ENCODE results near the gene DOCK7. TPM values are rescaled to one million over a fixed set of nuclear protein-coding genes. Genes with fewer than 3 reads are reported as not detected.
A peak's percentile ranks its signal among the peaks of the same experiment; 100 is the strongest.

DOCK7 gene
- total RNA-seq (2014; rRNA removed; shearing (Covaris generic)): 70.9 and 83.8 TPM in 2 replicates
- polyA plus RNA-seq (2016; fragmentation: Nextera tagmentation; extraction: Ambion mirVana): 41.5 and 42.1 TPM in 2 replicates

DNA sequence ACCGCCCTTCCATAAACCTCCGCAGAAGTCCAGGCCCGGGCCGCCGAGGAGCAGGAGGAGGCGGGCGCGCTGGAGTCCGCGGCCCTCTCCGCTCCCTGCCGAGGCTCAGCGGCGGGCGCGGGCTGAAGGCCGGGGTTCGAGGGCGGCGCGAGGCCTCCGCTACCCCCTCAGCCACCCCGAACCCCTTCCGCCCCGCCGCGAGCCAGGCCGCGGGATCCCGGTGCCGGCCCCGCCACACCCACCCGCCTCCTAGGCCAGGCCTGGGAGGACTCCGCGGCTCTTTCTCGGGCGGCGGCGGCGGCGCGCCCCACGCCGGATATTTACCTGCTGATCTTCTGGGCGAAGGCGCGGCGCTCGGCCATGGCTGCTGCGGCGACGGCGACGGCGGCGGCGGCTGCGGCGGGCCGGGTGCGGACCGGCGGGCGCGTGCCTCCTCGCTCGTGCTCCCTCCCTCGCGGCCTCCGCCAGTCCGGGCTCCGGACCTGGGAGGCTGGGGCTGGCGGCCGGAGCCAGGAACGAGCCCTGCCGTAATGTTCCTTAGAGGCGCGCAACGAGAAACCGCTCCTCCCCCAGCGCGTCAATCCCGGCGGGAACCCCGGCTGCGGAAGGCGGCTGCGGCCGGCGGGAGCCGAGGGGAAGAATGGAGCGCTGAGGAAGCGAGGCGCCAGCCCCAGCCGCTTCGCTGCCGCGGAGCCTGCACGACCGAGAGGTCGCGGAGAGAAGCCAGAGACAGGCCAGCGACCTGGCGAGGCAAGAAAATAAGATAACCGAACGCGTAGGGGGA lies at the start of gene DOCK7:
TSS of gene DOCK7 (minus strand) at position 484 of the 784 bp plus-strand sequence. CDS start at position 362, 122 bp downstream.
- Histone ChIP-seq H3K9ac (peak within 1 kb of the TSS; percentile 86), H2AFZ (peak within 1 kb of the TSS; percentile 99), H4K20me1 (ENCODE audit: insufficient read depth) (0 out of 2 replicates have a peak, but pooled peaks cover 10% of the 10 kb centered on the region), H3K36me3 (ENCODE audit: low read depth) (no peaks in the 10 kb centered on the region), H3K79me2 (ENCODE audit: insufficient read depth) (peaks cover 45% of the 10 kb centered on the region), H3F3A (ENCODE audit: insufficient read depth) (peaks cover 53% of the 10 kb centered on the region), H3K4me3 (peak within 1 kb of the TSS; percentile 89), H3K9me3 (ENCODE audit: low read depth) (no peaks in the 10 kb centered on the region), H3K4me2 (ENCODE audit: unreplicated experiment) (peak within 1 kb of the TSS; percentile 89), H3K9me2 (ENCODE audit: insufficient read depth) (no peaks in the 10 kb centered on the region), H3K27ac (peak within 1 kb of the TSS; percentile 62), H3K4me1 (ENCODE audit: insufficient read depth) (peaks cover 52% of the 10 kb centered on the region), H3K27me3 (replicated peaks; ENCODE audit: insufficient read depth) (no peaks in the 10 kb centered on the region)
- WGBS, 2 experiments (ENCODE audit: low coverage in 1 of 2, low lambda C conversion rate in 2 of 2, missing lambda C conversion rate in 2 of 2): 1% methylated on average over 51 to 97 of the region's 107 CpGs
- in situ Hi-C loops (cut with MboI): no loop called here
- DNase-seq: peak; percentile 91
- TF ChIP-seq EZH2phosphoT487 (IDR thresholded peaks at IDR 0.05; ENCODE audit: insufficient read depth, low read depth): no peak
- TF ChIP-seq EZH2 (IDR thresholded peaks at IDR 0.05; ENCODE audit: insufficient read depth, poor library complexity, severe bottlenecking): no peak

DNA sequence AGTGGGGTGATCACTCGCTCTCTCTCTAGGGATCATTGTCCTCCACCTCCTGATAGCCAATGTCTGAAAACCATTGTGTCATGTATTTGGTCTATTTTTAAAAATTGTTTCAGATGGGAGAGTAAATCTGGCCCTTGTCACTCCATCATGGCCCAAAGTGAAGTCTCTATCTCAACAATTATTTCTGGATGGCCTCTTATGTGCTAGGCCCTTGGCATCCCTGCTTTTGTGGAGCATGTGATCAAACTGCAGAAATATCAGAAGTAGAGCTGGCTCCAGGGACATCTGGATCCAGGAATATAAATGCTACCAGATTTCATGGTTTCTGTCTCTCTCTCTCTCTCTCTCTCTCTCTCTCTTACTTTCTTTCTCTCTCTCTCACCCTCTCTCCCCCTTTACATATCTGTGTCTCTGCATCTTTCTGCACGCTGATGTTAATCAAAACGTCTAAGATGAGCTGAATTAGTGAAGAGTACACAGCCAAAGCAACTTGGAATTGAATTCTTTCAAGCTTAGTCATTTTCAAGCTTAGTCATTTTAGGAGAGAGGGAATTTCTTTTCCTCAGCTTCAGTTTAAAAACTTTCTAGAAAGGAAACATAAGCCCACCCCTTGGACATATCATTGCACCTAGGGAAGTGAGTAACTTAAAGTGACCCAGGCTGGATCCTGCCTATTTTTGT lies 47.4 kb upstream of the DOCK7 start:
- Histone ChIP-seq H3K4me2 (ENCODE audit: unreplicated experiment) (no peak overlapping the region), H3K27me3 (replicated peaks; ENCODE audit: insufficient read depth) (no peaks in the 10 kb centered on the region), H3K9ac (no peak overlapping the region), H3K27ac (no peak overlapping the region), H3K4me1 (ENCODE audit: insufficient read depth) (peaks cover 7% of the 10 kb centered on the region; the same call in 1 of the 2 replicates), H3K36me3 (ENCODE audit: low read depth) (no peaks in the 10 kb centered on the region), H3F3A (ENCODE audit: insufficient read depth) (peaks cover 4% of the 10 kb centered on the region; the same call in 1 of the 2 replicates), H3K9me2 (ENCODE audit: insufficient read depth) (no peaks in the 10 kb centered on the region), H2AFZ (0 out of 2 replicates have a peak overlapping the region, but pooled peaks have one; percentile 28), H3K4me3 (no peak overlapping the region), H3K79me2 (ENCODE audit: insufficient read depth) (no peaks in the 10 kb centered on the region), H3K9me3 (ENCODE audit: low read depth) (no peaks in the 10 kb centered on the region), H4K20me1 (ENCODE audit: insufficient read depth) (no peaks in the 10 kb centered on the region; the same call in 1 of the 2 replicates)
- peak; percentile 59 for DNase-seq
- no peak for TF ChIP-seq EZH2phosphoT487 (IDR thresholded peaks at IDR 0.05; ENCODE audit: insufficient read depth, low read depth)
- TF ChIP-seq EZH2 (IDR thresholded peaks at IDR 0.05; ENCODE audit: insufficient read depth, poor library complexity, severe bottlenecking): no peak
- WGBS, 2 experiments (ENCODE audit: low coverage in 1 of 2, low lambda C conversion rate in 2 of 2, missing lambda C conversion rate in 2 of 2): 31 to 34% methylated on average over 3 of the region's 3 CpGs
- in situ Hi-C loops (cut with MboI): no loop called here

- H3K4me1 ChIP-seq (ENCODE audit: insufficient read depth): peaks cover 17% of the 10 kb centered on the region
- 58 to 69% methylated on average over 3 of the region's 3 CpGs for WGBS, 2 experiments (ENCODE audit: low coverage in 1 of 2, low lambda C conversion rate in 2 of 2, missing lambda C conversion rate in 2 of 2)
- no peaks in the 10 kb centered on the region for H3K36me3 ChIP-seq (ENCODE audit: low read depth)
- no peak overlapping the region for H3K4me2 ChIP-seq (ENCODE audit: unreplicated experiment)
- no peak overlapping the region for H2AFZ ChIP-seq
- no peak overlapping the region for H3K9ac ChIP-seq
- DNase-seq: peak; percentile 20
- no peak overlapping the region for H3K27ac ChIP-seq
- H3K79me2 ChIP-seq (ENCODE audit: insufficient read depth): no peaks in the 10 kb centered on the region
- no peaks in the 10 kb centered on the region for H3K9me3 ChIP-seq (ENCODE audit: low read depth)
- TF ChIP-seq EZH2 (IDR thresholded peaks at IDR 0.05; ENCODE audit: insufficient read depth, poor library complexity, severe bottlenecking): no peak
- no peak for TF ChIP-seq EZH2phosphoT487 (IDR thresholded peaks at IDR 0.05; ENCODE audit: insufficient read depth, low read depth)
- H3K27me3 ChIP-seq (replicated peaks; ENCODE audit: insufficient read depth): no peaks in the 10 kb centered on the region
- peaks cover 13% of the 10 kb centered on the region for H3F3A ChIP-seq (ENCODE audit: insufficient read depth)
- in situ Hi-C loops (cut with MboI): no loop called here
- H4K20me1 ChIP-seq (ENCODE audit: insufficient read depth): no peaks in the 10 kb centered on the region
- H3K9me2 ChIP-seq (ENCODE audit: insufficient read depth): no peaks in the 10 kb centered on the region
- H3K4me3 ChIP-seq: no peak overlapping the region
Observed at GRCh38 chr1:62732331-62732730, 44.1 kb upstream of the DOCK7 start.

GRCh38 chr1:62728963-62729362 lies 40.8 kb upstream of the DOCK7 start:
- no peaks in the 10 kb centered on the region for H3K9me3 ChIP-seq (ENCODE audit: low read depth)
- H2AFZ ChIP-seq: no peak overlapping the region
- H3K36me3 ChIP-seq (ENCODE audit: low read depth): no peaks in the 10 kb centered on the region
- TF ChIP-seq EZH2 (IDR thresholded peaks at IDR 0.05; ENCODE audit: insufficient read depth, poor library complexity, severe bottlenecking) (no peak), EZH2phosphoT487 (IDR thresholded peaks at IDR 0.05; ENCODE audit: insufficient read depth, low read depth) (no peak)
- no peaks in the 10 kb centered on the region for H3K79me2 ChIP-seq (ENCODE audit: insufficient read depth)
- no peak overlapping the region for H3K4me3 ChIP-seq
- WGBS, 2 experiments (ENCODE audit: low coverage in 1 of 2, low lambda C conversion rate in 2 of 2, missing lambda C conversion rate in 2 of 2): 93 to 97% methylated on average over 5 of the region's 5 CpGs
- in situ Hi-C loops (cut with MboI): no loop called here
- no peaks in the 10 kb centered on the region for H4K20me1 ChIP-seq (ENCODE audit: insufficient read depth)
- DNase-seq: no peak
- no peaks in the 10 kb centered on the region for H3K27me3 ChIP-seq (replicated peaks; ENCODE audit: insufficient read depth)
- H3K4me1 ChIP-seq (ENCODE audit: insufficient read depth): peaks cover 40% of the 10 kb centered on the region
- H3K9me2 ChIP-seq (ENCODE audit: insufficient read depth): no peaks in the 10 kb centered on the region
- H3K9ac ChIP-seq: no peak overlapping the region
- no peak overlapping the region for H3K27ac ChIP-seq
- no peak overlapping the region for H3K4me2 ChIP-seq (ENCODE audit: unreplicated experiment)
- H3F3A ChIP-seq (ENCODE audit: insufficient read depth): peaks cover 41% of the 10 kb centered on the region

Measured in GM23248 (cell line).